ENCODE data around the gene AKAP8.
"Not testable (repeated sequence)": the region's sequence is repeated elsewhere in the genome, so short reads cannot be mapped to it uniquely, and the experiment has no call there.

The AKAP8 gene

DNA sequence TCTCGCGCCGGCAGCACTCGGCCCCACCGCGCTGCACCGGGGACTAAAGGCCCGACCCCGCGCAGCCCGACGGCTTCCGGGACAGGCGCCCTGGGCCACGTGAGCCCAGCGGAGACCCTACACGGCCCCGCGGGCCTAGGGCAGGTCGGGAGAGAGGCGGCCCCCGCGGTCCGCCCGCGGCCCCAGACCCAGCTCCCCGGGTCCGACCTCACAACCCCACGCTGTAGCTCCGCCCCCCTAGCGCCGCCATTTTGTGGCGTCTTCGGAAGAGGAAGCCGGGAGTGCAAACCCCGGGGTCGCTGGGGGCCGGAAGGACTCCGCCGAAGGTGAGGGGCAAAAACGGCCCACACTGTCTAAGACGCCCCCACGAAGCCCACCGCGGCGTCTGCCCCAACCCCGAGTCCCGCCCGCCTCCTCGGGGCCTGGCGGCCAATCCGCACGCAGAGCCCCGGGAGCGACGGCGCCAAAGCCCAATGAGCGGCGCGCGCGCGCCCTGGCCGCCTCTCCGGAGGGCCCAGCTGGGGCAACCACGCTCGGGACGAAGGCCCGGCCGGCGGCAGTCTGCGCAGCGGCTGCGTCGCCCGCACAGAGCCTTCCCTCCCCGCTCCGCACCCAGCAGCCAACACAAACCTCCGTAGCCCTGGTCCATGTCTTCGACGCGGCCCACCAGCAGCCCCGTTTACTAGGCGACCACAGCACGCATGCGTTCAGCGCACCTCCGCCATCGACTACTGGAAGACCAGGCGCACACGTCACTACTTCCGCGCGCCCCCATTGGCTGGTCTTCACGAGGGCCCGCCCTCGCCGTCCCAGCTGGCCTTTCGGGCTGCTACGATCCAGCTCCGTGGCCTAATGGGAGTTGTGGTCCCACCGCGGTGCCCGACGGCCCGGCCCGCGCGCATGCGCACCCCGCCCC, at the start of gene AKAP8:
TSS of gene AKAP8 (minus strand) at position 705 of the 916 bp plus-strand sequence. CDS start at position 649, 56 bp downstream.
- peak; percentile 97 for DNase-seq (ENCODE audit: low spot score)

DNA sequence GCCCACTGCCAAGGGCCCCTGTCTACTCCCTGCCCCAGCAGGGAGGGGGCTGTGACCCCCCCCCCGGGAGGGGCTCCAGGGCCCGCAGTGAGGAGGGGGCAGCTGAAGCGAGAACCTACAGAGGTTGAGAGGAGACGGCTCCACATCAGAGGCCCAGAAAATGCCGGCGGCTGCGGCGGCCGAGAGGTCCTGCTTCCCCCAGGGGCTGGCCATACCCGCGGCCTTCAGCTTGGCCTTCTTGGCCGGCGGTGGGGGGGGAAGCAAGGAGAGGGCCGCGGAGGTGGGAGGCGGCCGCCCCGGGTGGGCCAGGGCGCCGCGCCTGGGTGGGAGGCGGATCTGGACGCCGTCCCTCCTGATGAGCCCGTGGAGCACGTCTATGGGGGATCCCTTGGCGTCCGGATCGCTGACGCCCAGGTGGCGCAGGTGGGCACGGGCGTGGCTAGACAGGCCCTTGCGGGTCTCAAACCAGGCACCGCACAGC, 48.4 kb upstream of the AKAP8 start:
- no peak for DNase-seq (ENCODE audit: low spot score)

DNA sequence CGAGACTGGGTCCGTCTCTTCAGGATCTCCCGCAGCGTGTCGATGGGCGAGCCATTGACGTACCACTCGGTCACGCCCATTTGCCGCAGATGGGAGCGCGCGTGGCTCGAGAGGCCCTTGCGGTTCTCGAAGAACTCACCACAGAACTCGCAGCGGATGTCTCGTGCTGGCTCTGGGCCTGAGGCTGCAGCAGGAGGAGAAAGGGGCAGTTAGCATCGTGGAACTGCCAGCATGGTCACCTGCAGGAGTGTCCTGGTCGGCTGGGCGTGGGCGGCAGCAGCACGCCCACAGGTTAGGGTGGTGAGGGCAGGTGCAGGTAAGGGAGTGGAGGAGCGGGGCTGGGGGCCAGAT, 47.7 kb upstream of the AKAP8 start:
- DNase-seq (ENCODE audit: low spot score): no peak

DNA sequence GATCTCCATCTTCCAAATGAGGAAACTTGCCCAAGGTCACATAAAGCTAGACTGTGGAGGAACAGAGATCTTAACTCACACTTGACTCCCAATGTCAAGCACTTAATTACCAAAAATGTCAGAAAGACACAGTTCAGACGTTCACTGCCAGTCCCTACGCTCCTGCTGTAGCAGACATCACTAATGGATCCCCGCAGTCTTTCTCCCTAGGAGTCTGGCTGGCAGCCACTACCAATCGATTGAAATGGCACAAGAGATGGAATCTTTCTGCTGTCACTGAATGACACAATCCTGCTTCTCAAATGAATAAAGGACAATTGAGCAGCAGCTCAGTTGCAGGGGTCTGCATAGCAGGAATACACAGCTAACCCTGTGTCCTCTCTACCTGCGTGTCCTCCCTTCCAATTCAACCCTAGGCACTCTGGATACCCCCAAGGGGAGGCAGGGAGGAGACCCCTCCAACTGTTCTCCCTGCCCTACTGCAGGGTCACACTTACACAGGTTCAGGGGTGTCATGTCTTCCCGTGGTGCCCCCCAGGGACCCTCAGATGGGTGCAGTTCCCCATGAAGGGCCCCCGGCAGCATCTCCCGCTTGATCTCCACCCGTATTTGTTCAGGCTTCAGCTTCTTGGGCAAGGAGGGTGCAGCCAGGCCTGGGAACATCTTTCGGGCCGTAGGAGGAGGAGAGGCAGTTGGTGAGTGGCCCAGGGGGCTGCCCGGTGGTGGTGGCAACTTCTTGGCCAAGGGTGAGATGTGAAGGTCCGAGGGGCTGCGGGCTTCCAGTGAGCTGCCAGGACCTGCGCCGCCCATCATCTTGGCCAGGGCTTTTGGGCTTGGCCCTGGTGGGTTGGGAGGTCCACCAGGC, 47.1 kb upstream of the AKAP8 start:
- DNase-seq (ENCODE audit: low spot score): no peak

GRCh38 chr19:15425321-15425950, 45.8 kb upstream of the AKAP8 start:
- DNase-seq (ENCODE audit: low spot score): no peak

DNA sequence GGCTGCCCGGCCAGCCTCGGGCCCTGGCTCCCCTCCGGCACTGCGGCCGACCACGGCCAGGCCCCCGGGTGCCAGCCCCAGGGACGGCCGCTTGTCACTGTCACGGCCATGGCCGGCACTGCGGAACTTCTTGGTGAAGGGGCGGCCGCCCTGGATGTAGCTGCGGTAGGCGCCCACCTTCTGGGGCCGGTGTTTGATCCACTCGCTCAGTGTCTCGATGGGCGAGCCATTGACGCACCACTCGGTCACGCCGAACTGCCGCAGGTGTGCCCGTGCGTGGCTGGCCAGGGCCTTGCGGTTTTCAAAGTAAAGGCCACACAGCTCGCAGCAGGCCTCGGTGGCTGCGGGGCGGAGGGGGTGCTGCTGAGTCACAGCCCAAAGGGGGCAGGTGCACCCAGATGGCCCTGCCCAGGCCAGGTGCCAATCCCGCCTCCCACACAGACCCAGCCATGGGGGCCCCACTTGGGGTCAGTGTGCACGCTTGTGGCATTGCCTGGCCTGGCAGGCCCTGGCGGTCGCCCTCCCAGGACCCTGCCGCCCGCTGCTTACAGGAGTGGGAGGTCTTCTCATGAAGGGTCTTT, 45.2 kb upstream of the AKAP8 start:
- no peak for DNase-seq (ENCODE audit: low spot score)

DNA sequence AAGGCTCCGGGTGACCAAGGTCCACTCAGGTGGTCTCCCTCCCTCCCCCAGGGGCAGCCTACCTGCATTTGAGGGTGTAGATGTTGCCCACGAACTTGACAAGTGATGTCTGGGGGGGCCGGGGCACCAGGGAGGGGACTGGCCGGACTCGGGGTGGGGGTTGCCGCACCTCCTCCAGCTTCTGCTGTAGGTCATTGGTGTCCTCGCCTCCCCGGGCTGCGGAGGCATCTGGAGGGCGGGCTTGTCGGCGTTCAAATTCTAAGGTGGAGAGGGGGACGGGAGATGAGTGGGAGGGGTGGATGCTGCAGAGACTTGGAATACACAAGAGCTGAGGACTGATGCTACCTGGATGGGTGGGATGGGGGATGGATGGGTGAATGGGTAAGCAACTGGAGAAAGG, 44.5 kb upstream of the AKAP8 start:
- DNase-seq (ENCODE audit: low spot score): no peak

DNA sequence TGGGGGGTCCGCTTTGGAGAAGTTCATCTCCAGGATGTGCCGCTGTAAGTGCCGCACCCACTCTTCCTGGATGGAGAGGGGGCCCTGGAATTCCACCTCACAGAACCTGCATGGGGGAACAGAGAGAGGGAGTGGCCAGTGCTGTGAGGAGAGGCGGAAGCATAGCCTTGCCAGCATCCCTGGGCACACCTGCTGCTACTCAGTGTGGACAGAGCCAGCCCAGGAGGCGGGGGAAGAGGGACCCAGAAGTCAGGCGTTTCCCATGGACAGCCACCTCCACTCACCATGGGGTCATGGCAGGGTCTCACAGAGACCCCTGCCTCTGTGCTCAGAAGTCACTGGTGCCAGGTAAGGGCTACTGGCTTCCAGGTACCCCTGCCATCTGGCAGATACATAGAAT, 43.5 kb upstream of the AKAP8 start:
- no peak for DNase-seq (ENCODE audit: low spot score)

- no peak for DNase-seq (ENCODE audit: low spot score)
These were observed 42.9 kb upstream of the AKAP8 start for GRCh38 chr19:15422296-15423075.

GRCh38 chr19:15421721-15422260, 42.2 kb upstream of the AKAP8 start:
- DNase-seq (ENCODE audit: low spot score): no peak

GRCh38 chr19:15421136-15421695, 41.6 kb upstream of the AKAP8 start:
- no peak for DNase-seq (ENCODE audit: low spot score)

- no peak for DNase-seq (ENCODE audit: low spot score)
These were observed 39.9 kb upstream of the AKAP8 start for GRCh38 chr19:15419413-15420025.

GRCh38 chr19:15418579-15419412, 39.2 kb upstream of the AKAP8 start, which contains the start of gene AKAP8L:
AKAP8L (minus strand) TSS chr19:15418988; CDS start chr19:15418923, 65 bp downstream.
- peak; percentile 100 for DNase-seq (ENCODE audit: low spot score)

DNA sequence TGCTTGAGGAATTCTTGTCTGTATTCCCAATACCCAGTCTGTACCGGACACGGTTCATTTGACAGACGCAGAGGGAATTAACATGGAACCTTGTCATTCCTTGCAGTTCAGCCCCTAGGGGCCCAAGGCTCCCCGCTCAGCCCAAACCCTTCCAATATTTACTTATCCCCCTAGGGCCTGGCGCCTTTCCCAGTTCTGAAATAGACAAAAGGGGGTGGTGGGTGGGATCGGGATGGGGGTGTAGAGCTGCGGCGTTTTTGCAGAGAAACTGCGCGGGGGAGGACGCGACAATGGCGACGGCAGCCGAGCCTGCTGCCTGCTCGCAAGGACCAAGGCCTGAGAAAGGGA, 38.6 kb upstream of the AKAP8 start:
- no peak for DNase-seq (ENCODE audit: low spot score)

- no peak for DNase-seq (ENCODE audit: low spot score)
These were observed 38.1 kb upstream of the AKAP8 start for GRCh38 chr19:15417699-15418098.

- DNase-seq (ENCODE audit: low spot score): no peak
These were observed 33.2 kb upstream of the AKAP8 start for GRCh38 chr19:15412832-15413231.

DNA sequence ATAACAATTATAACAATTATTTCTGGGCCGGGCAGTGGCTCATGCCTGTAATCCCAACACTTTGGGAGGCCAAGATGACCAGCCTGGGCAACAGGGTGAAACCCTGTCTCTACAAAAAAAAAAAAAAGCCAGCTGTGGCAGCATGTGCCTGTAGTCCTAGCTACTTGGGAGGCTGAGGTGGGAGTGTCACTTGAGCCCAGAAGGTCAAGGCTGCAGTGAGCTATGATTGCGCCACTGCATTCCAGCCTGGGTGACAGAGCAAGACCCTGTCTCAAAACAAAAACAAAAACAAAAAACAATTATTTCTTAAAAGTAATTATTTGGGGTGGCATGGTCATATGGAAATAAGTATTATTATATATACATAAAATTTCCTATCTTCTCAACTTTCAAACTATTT, 31.8 kb upstream of the AKAP8 start:
- not testable (repeated sequence) for DNase-seq (ENCODE audit: low spot score)

- no peak for DNase-seq (ENCODE audit: low spot score)
These were observed 25.2 kb upstream of the AKAP8 start for GRCh38 chr19:15404780-15405211.

Data from SW480 (cell line).